Endothelial cell of umbilical vein (primary cell): ENCODE results near the gene FZD2. TPM values are rescaled to one million over a fixed set of nuclear protein-coding genes. Genes with fewer than 3 reads are reported as not detected.

Experiments
- BruUV-seq: library from RNA; stranded (reverse); fragments of 400-500 nt; replicated peaks from 2 replicates; lab custom pipeline; 2021; lab: Mats Ljungman, UMichigan
- CTCF ChIA-PET: fragments of 300-600, 350-600 bp; sonication (Branson Sonifier 250); formaldehyde crosslinking; loops from one replicate; lab custom pipeline; 2021; ENCODE audit warnings: antibody characterized with exemption, inconsistent platforms; lab: Charles Lee
- POLR2A ChIA-PET: fragments of 300-600, 350-600 bp; sonication (Branson Sonifier 250); formaldehyde crosslinking; loops from one replicate; lab custom pipeline; 2021; ENCODE audit warnings: antibody characterized with exemption, inconsistent platforms; lab: Charles Lee
- DNase-seq: peaks from one replicate; pipeline ENCODE4 v3.0.0-alpha.2; 2011; ENCODE audit warnings: low read depth, low spot score
- FAIRE-seq: peaks from 2 replicates; lab custom pipeline; 2011; peaks lifted over from hg19 to GRCh38; lab: Jason Lieb, UNC
- H2AFZ ChIP-seq: 2 replicates; pipeline ENCODE4 v1.6.0; 2012; ENCODE audit warnings: low read depth, low read length, control low read depth, inconsistent platforms
- H3K27ac ChIP-seq: 2 replicates; pipeline ENCODE4 v1.5.1; 2011; ENCODE audit warnings: low read depth, mild to moderate bottlenecking, control low read depth, low read length, moderate library complexity; ENCODE audit not compliant: insufficient read depth
- H3K27me3 ChIP-seq, 2 experiments: 2 replicates each; pipeline versions ENCODE4 v1.6.0 to v1.6.1; 2011; ENCODE audit warnings: low read length in 2 of 2, mixed read lengths in 1 of 2; ENCODE audit not compliant: control insufficient read depth in 2 of 2, insufficient read depth in 2 of 2
- H3K36me3 ChIP-seq, 2 experiments: 2 replicates in 1 of 2; 3 replicates in 1 of 2; pipeline ENCODE4 v1.5.1; 2011; ENCODE audit warnings: low read length in 2 of 2, mild to moderate bottlenecking in 1 of 2, moderate library complexity in 1 of 2; ENCODE audit not compliant: control insufficient read depth in 2 of 2, insufficient read depth in 2 of 2; ENCODE audit errors: extremely low read depth in 1 of 2
- H3K4me1 ChIP-seq: 3 replicates; pipeline ENCODE4 v1.5.1; 2011; ENCODE audit warnings: mild to moderate bottlenecking, low read length; ENCODE audit not compliant: control insufficient read depth, insufficient read depth; ENCODE audit errors: extremely low read depth
- H3K4me2 ChIP-seq: 2 replicates; pipeline ENCODE4 v1.6.1; 2011; ENCODE audit warnings: low read length, control low read depth, mixed read lengths; ENCODE audit not compliant: insufficient read depth
- H3K4me3 ChIP-seq, 3 experiments: fragments of 200-600 bp in 1 of 3; sonication (generic), shearing (Covaris generic) in 1 of 3; replicated peaks in 1 of 3; 2 replicates each; pipeline ENCODE4 v1.5.1; 2011 to 2016; ENCODE audit warnings: control low read depth in 3 of 3, low read length in 3 of 3, mild to moderate bottlenecking in 2 of 3, inconsistent platforms in 1 of 3, low read depth in 1 of 3, moderate library complexity in 1 of 3; ENCODE audit not compliant: insufficient read depth in 1 of 3
- H3K79me2 ChIP-seq: 2 replicates; pipeline ENCODE4 v1.6.0; 2012; ENCODE audit warnings: low read length, inconsistent platforms; ENCODE audit not compliant: control insufficient read depth, insufficient read depth
- H3K9ac ChIP-seq: replicated peaks from 2 replicates; pipeline ENCODE3; 2011; ENCODE audit warnings: low read length, control low read depth; ENCODE audit not compliant: insufficient read depth; ENCODE audit errors: extremely low read depth
- H3K9me1 ChIP-seq: replicated peaks from 3 replicates; pipeline ENCODE4 v1.6.0; 2011; ENCODE audit warnings: mild to moderate bottlenecking, low read length; ENCODE audit not compliant: control insufficient read depth, insufficient read depth; ENCODE audit errors: extremely low read depth
- H3K9me3 ChIP-seq: replicated peaks from 2 replicates; pipeline ENCODE4 v1.5.1; 2012; ENCODE audit warnings: low read length, inconsistent platforms; ENCODE audit not compliant: control insufficient read depth, insufficient read depth
- H4K20me1 ChIP-seq: replicated peaks from 2 replicates; pipeline ENCODE3; 2011; ENCODE audit warnings: mild to moderate bottlenecking, low read length; ENCODE audit not compliant: control insufficient read depth, insufficient read depth; ENCODE audit errors: extremely low read depth
- FOS ChIP-seq: IDR thresholded peaks from 2 replicates; pipeline ENCODE4 v1.6.1; 2011; ENCODE audit warnings: mild to moderate bottlenecking, low read length, moderate library complexity, borderline replicate concordance; ENCODE audit not compliant: insufficient read depth
- GATA2 ChIP-seq: IDR thresholded peaks from 2 replicates; pipeline ENCODE4 v1.7.0; 2011; ENCODE audit warnings: low read depth, mild to moderate bottlenecking, moderate library complexity, mixed read lengths, low read length; ENCODE audit not compliant: insufficient read length, insufficient read depth
- JUN ChIP-seq: IDR thresholded peaks from 2 replicates; pipeline ENCODE4 v1.6.1; 2011; ENCODE audit warnings: borderline replicate concordance, low read depth; ENCODE audit not compliant: insufficient read length, insufficient read depth
- MAX ChIP-seq: IDR thresholded peaks from 2 replicates; pipeline ENCODE4 v1.6.1; 2011; ENCODE audit not compliant: insufficient read depth, insufficient read length
- MYC ChIP-seq: IDR thresholded peaks from one replicate; pipeline ENCODE4 v1.6.1; 2011; ENCODE audit warnings: mild to moderate bottlenecking, low read depth, low read length
- dilution Hi-C: fragments of 300-500 bp; cut with MboI; formaldehyde crosslinking; loops from one replicate; pipeline ENCODE4 v1.15.0; 2019; ENCODE audit warnings: low sequenced_read_pairs; ENCODE audit not compliant: extremely low pct_ligation_motif_present
- intact Hi-C: fragments of 100-400 bp; cut with micrococcal nuclease; formaldehyde crosslinking; loops from one replicate; pipeline ENCODE4 v1.10.0; 2022
- polyA plus RNA-seq, 4 experiments: library from polyadenylated mRNA; depleted of rRNA in 3 of 4; stranded (reverse) in 3 of 4; unstranded in 1 of 4; fragments of >200 nt; gene quantifications; 2 replicates each; pipeline versions ENCODE4 v1.2.1 to v1.2.3, GENCODE V29; 2011 to 2012; ENCODE audit warnings: missing spikeins in 1 of 4
- total RNA-seq: library from RNA; stranded (reverse); gene quantifications from 2 replicates; pipeline ENCODE4 v1.2.3, GENCODE V29; 2021
- TF ChIP-seq, protein P1 (sequence below), 2 donors: IDR thresholded peaks; 1 replicate in 1 of 2; 2 replicates in 1 of 2; pipeline ENCODE4 v1.5.1; 2011; ENCODE audit warnings: low read length in 2 of 2, mild to moderate bottlenecking in 2 of 2, moderate library complexity in 2 of 2, control low read depth in 1 of 2, inconsistent platforms in 1 of 2, low read depth in 1 of 2; ENCODE audit not compliant: insufficient read depth in 1 of 2; ENCODE audit errors: extremely low read depth in 1 of 2

Gene FZD2
- total and polyA plus RNA-seq, 2 donors (not counting 3 experiments of a cell fraction or from before 2014, with no cell fraction given), result 5.8 to 14.0 TPM

DNA sequence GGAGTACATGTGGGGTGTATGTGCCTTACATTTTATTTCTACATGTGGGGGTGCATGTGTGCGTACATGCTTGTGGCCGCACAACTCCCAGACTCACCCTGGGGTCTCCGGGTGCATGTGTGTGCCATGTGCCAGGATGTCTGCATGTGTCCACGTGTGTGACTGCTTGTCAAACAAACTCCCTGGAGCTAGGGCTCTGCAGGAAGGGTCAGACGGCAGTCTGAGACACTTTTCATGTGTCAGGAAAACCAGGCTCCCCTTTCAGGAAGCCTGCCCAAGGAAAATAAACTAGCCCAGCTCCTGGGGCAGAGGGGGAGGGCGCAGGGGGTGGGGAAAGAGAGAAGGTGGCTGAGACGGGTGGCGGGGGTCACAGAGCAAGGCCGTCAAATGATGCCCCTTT lies 44.7 kb downstream of the FZD2 start:
- Histone ChIP-seq H3K27me3 (no peaks in the 10 kb centered on the region), H3K27ac (no peak overlapping the region), H2AFZ (peak overlapping the region; percentile 5), H3K9ac (no peak overlapping the region), H4K20me1 (no peaks in the 10 kb centered on the region), H3K9me3 (no peaks in the 10 kb centered on the region), H3K4me1 (peaks cover 19% of the 10 kb centered on the region), H3K36me3 (no peaks in the 10 kb centered on the region), H3K4me3 (no peak overlapping the region), H3K9me1 (no peaks in the 10 kb centered on the region), H3K79me2 (no peaks in the 10 kb centered on the region), H3K4me2 (no peak overlapping the region)
- peak; percentile 88 for DNase-seq
- dilution Hi-C loops, result no loop called here
- ChIA-PET CTCF (interaction anchor here (1.2 kb wide), 2 partner anchors 9 to 14 kb away, joined by 3 read pairs; no protein-coding TSS in a partner anchor), POLR2A (no interaction called here)
- intact Hi-C loops, result no loop called here
- BruUV-seq, result no TSS peak
- TF ChIP-seq GATA2, result no peak
- no peak for TF ChIP-seq FOS
- no peak for TF ChIP-seq JUN
- TF ChIP-seq MYC, result no peak
- TF ChIP-seq, protein P1, sequence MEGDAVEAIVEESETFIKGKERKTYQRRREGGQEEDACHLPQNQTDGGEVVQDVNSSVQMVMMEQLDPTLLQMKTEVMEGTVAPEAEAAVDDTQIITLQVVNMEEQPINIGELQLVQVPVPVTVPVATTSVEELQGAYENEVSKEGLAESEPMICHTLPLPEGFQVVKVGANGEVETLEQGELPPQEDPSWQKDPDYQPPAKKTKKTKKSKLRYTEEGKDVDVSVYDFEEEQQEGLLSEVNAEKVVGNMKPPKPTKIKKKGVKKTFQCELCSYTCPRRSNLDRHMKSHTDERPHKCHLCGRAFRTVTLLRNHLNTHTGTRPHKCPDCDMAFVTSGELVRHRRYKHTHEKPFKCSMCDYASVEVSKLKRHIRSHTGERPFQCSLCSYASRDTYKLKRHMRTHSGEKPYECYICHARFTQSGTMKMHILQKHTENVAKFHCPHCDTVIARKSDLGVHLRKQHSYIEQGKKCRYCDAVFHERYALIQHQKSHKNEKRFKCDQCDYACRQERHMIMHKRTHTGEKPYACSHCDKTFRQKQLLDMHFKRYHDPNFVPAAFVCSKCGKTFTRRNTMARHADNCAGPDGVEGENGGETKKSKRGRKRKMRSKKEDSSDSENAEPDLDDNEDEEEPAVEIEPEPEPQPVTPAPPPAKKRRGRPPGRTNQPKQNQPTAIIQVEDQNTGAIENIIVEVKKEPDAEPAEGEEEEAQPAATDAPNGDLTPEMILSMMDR (IDR thresholded peaks at IDR 0.05; ENCODE audit: extremely low read depth in 1 of 2, insufficient read depth in 1 of 2, low read depth in 1 of 2, low read length in 2 of 2), result no peak
- peak; percentile 72 for TF ChIP-seq MAX
- FAIRE-seq, result peak; percentile 71
